ENCODE results near the gene ST6GALNAC4.

ST6GALNAC4 gene

DNA sequence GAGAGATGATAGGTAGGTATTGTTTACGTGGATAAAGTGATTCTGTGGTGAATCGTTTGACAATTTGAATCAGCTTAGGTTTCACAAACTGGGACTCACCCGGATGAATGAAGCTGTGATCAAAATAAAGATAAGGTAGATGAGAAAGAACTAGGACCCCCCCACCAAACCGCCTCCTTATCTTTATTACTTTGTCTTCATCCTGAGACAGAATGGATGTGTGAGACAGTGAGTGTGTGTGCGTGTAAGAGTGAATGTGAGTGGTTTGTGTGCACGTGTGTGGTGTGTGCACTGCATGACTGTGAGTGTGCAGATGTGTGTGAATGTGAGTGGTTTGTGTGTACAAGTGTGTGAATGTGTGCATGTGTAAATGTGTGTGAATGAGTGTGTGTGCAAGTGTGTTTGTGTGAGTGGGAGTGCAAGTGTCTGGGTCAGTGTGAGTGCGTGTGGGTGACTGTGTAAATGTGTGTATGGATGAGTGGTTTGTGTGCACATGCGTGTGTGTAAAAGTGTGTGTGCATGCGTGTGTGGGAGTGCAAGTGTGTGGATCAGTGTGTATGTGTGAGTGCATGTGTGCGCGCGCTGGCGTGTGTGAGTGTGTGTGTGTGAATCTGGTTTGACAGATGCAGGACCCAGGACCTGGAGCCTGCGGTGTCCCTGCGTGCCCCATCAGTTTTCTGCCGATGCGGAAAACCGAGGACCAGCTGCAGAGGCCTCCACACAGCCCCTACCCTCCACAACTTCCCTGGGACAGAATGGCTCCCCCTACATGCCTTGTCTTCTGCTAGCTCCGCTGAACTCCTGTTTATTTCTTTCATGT, 51.0 kb downstream of the ST6GALNAC4 start:
- Histone ChIP-seq H3K27me3 (ENCODE audit: control insufficient read depth in 5 of 5, insufficient read depth in 4 of 5, low read length in 5 of 5) (no peaks in the 10 kb centered on the region), H3K4me1 (ENCODE audit: control insufficient read depth in 5 of 5, insufficient read depth in 5 of 5, low read length in 5 of 5) (peaks cover 9 to 61% (median 34%) of the 10 kb centered on the region in 5 donors), H3K9me3 (ENCODE audit: control insufficient read depth in 5 of 5, low read length in 5 of 5) (no peaks in the 10 kb centered on the region), H3K9ac (ENCODE audit: low read length in 5 of 5) (no peak overlapping the region), H3K4me3 (ENCODE audit: low read depth in 1 of 5, low read length in 5 of 5) (no peak overlapping the region), H3K27ac (ENCODE audit: low read depth, low read length) (no peak overlapping the region), H3K36me3 (ENCODE audit: control insufficient read depth in 5 of 5, insufficient read depth in 5 of 5, low read length in 5 of 5) (peaks cover 0 to 22% (median 19%) of the 10 kb centered on the region in 5 donors)

DNA sequence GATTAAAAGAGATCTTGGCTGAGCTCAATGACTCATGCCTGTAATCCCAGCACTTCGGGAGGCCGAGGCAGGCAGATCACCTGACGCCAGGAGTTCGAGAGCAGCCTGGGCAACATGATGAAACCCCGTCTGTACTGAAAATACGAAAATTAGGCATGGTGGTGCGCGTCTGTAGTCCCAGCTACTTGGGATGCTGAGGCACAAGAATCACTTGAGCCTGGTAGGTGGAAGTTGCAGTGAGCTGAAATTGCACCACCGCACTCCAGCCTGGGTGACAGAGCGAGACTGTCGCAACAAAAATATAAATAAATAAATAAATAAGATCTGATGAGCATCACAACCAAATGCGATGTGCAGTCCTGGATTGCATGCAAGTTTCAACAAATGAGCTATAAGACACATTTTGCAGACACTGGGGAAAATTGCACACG, 53.6 kb downstream of the ST6GALNAC4 start:
- Histone ChIP-seq H3K4me1 (ENCODE audit: control insufficient read depth in 5 of 5, insufficient read depth in 5 of 5, low read length in 5 of 5) (peaks cover 16 to 66% (median 40%) of the 10 kb centered on the region in 5 donors), H3K27ac (ENCODE audit: low read depth, low read length) (peak overlapping the region; percentile 72), H3K27me3 (ENCODE audit: control insufficient read depth in 5 of 5, insufficient read depth in 4 of 5, low read length in 5 of 5) (no peaks in the 10 kb centered on the region), H3K9me3 (ENCODE audit: control insufficient read depth in 5 of 5, low read length in 5 of 5) (no peaks in the 10 kb centered on the region), H3K36me3 (ENCODE audit: control insufficient read depth in 5 of 5, insufficient read depth in 5 of 5, low read length in 5 of 5) (peaks cover 0 to 11% (median 9%) of the 10 kb centered on the region in 5 donors), H3K9ac (ENCODE audit: low read length in 5 of 5) (no peak overlapping the region), H3K4me3 (ENCODE audit: low read depth in 1 of 5, low read length in 5 of 5) (no peak overlapping the region)

DNA sequence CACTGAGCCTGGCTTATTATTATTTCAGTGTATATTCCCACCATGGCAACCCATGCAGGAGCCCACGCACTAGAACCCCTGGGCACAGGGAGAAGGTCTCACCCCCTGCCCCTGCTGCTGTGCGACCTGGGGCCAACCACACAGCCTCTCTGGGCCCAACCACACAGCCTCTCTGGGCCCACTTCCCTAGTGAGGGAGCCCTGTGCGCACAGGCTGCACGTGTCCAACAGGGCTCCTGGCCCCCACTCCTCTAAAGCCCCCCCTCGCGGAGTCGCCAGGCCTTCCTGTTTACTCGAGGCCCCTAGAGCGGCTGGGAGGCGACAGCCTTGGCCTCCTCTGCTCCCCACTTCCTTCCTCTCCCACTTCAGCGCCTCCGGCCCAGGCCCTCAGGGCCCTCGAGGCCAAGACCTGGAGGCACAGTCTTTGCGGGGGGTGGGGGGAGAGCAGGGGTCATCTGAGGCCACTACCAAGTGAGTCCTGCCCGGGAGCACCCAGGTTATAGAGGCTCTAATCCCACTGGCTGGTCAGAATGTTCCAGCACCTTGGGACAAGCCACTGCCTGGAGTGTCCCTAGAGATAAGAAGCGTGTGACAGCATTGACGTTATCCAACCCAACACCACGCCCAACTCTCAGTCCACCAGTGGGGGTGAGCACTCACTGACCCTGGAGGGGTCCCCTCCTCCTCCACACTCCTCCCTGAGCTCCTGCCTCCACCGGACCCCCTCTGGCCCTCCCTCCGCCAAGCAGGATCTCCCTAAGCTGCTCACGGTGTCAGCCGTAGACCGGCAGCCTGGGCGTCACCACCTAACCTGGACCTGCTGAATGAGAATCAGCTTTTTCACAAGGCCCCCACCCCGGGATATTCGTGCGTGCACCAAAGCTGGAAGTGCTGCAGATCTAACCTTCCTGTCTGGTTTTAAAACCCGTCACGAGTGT, 54.5 kb downstream of the ST6GALNAC4 start:
- H3K9me3 ChIP-seq (ENCODE audit: control insufficient read depth in 5 of 5, low read length in 5 of 5), result no peaks in the 10 kb centered on the region
- peak overlapping the region; percentile 72 for H3K27ac ChIP-seq (ENCODE audit: low read depth, low read length)
- peaks cover 0 to 3% (median 1%) of the 10 kb centered on the region in 5 donors for H3K36me3 ChIP-seq (ENCODE audit: control insufficient read depth in 5 of 5, insufficient read depth in 5 of 5, low read length in 5 of 5)
- peak overlapping the region in 3 of 5 donors; percentile 15 to 73 (median 39) for H3K9ac ChIP-seq (ENCODE audit: low read length in 5 of 5)
- H3K27me3 ChIP-seq (ENCODE audit: control insufficient read depth in 5 of 5, insufficient read depth in 4 of 5, low read length in 5 of 5), result no peaks in the 10 kb centered on the region
- H3K4me1 ChIP-seq (ENCODE audit: control insufficient read depth in 5 of 5, insufficient read depth in 5 of 5, low read length in 5 of 5), result peaks cover 16 to 67% (median 45%) of the 10 kb centered on the region in 5 donors
- peak overlapping the region in 2 of 5 donors; percentile 13 to 28 for H3K4me3 ChIP-seq (ENCODE audit: low read depth in 1 of 5, low read length in 5 of 5)

DNA sequence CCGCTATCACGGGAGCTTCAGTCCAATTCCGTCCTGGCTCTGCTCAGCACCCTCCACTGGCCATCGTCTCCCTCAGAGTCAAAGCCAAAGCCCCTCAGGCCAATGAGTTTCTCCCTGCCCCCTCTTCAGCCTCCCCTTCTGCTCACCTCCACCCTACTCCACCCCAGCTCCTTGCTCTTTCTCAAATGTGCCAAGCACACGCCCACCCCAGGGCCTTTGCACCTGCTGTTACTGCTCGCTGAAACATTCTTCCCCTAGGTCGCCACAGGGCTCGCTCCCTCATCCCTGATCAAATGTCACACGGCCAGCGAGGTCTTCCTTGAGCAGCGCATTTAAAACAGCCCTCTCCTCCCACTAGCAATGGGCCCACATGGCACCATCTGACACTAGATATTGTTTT, 56.1 kb downstream of the ST6GALNAC4 start:
- Histone ChIP-seq H3K27ac (ENCODE audit: low read depth, low read length) (peak overlapping the region; percentile 46), H3K9ac (ENCODE audit: low read length in 5 of 5) (no peak overlapping the region), H3K36me3 (ENCODE audit: control insufficient read depth in 5 of 5, insufficient read depth in 5 of 5, low read length in 5 of 5) (peaks cover 0 to under 1% (median 0%) of the 10 kb centered on the region in 5 donors), H3K27me3 (ENCODE audit: control insufficient read depth in 5 of 5, insufficient read depth in 4 of 5, low read length in 5 of 5) (no peaks in the 10 kb centered on the region), H3K9me3 (ENCODE audit: control insufficient read depth in 5 of 5, low read length in 5 of 5) (no peaks in the 10 kb centered on the region), H3K4me1 (ENCODE audit: control insufficient read depth in 5 of 5, insufficient read depth in 5 of 5, low read length in 5 of 5) (peaks cover 18 to 73% (median 57%) of the 10 kb centered on the region in 5 donors), H3K4me3 (ENCODE audit: low read depth in 1 of 5, low read length in 5 of 5) (no peak overlapping the region)

DNA sequence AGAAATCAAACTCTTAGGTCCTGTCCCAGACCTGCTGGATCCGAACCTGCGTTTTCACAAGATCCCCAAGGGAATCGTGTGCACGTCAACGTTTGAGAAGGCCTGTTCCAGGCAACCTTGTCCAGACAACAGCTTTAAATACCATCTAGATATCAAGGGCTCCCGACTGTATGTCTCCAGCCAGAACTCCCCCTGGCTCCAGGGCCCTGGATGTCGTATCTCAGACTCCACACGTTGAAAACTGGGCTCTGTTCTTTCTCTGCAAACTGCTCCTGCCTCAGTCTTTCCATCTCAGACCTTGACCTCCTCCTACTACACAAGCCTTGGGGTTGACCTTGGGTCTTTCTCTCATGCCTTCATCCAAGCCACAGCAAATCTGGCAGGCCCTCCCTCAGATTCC, 56.6 kb downstream of the ST6GALNAC4 start:
- H3K9me3 ChIP-seq (ENCODE audit: control insufficient read depth in 5 of 5, low read length in 5 of 5), result no peaks in the 10 kb centered on the region
- H3K27ac ChIP-seq (ENCODE audit: low read depth, low read length), result peak overlapping the region; percentile 46
- H3K4me3 ChIP-seq (ENCODE audit: low read depth in 1 of 5, low read length in 5 of 5), result no peak overlapping the region
- peaks cover 18 to 78% (median 62%) of the 10 kb centered on the region in 5 donors for H3K4me1 ChIP-seq (ENCODE audit: control insufficient read depth in 5 of 5, insufficient read depth in 5 of 5, low read length in 5 of 5)
- no peaks in the 10 kb centered on the region for H3K36me3 ChIP-seq (ENCODE audit: control insufficient read depth in 5 of 5, insufficient read depth in 5 of 5, low read length in 5 of 5)
- no peaks in the 10 kb centered on the region for H3K27me3 ChIP-seq (ENCODE audit: control insufficient read depth in 5 of 5, insufficient read depth in 4 of 5, low read length in 5 of 5)
- no peak overlapping the region for H3K9ac ChIP-seq (ENCODE audit: low read length in 5 of 5)

DNA sequence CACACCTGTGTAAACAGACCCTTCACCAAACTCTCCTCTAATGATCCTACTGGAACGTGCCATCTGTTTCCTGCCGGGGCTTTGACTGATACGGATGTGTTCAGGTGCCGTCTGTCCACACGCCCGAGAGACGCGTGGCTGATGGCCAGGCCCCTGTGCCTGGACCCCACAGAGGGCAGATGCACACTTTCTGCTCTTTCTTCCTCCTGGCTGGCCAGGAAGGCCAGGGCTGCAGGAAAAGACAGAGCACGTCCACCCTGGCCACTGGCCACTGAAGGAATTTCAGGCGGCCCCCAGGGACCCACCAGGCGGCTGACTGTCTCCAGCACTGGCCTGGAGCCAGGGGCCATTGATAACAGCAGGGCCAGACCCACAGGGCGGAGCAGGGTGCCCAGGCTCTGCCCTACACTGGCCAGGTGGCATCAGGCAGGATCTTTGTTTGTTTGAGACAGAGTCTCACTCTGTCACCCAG, 58.8 kb downstream of the ST6GALNAC4 start:
- peak overlapping the region in 2 of 5 donors; percentile 26 to 39 for H3K4me3 ChIP-seq (ENCODE audit: low read depth in 1 of 5, low read length in 5 of 5)
- H3K27me3 ChIP-seq (ENCODE audit: control insufficient read depth in 5 of 5, insufficient read depth in 4 of 5, low read length in 5 of 5), result no peaks in the 10 kb centered on the region
- H3K9me3 ChIP-seq (ENCODE audit: control insufficient read depth in 5 of 5, low read length in 5 of 5), result no peaks in the 10 kb centered on the region
- no peaks in the 10 kb centered on the region for H3K36me3 ChIP-seq (ENCODE audit: control insufficient read depth in 5 of 5, insufficient read depth in 5 of 5, low read length in 5 of 5)
- H3K27ac ChIP-seq (ENCODE audit: low read depth, low read length), result peak overlapping the region; percentile 90
- H3K9ac ChIP-seq (ENCODE audit: low read length in 5 of 5), result peak overlapping the region in 1 of 5 donors; percentile 30
- H3K4me1 ChIP-seq (ENCODE audit: control insufficient read depth in 5 of 5, insufficient read depth in 5 of 5, low read length in 5 of 5), result peaks cover 20 to 93% (median 80%) of the 10 kb centered on the region in 5 donors

Measured in subcutaneous abdominal adipose tissue (tissue), 5 donors.